Measurements from ENCODE around the gene PNMA6E.

- TF ChIP-seq CTCF (conservative IDR thresholded peaks at IDR 0.05; ENCODE audit: low read depth in 2 of 2), result no peak
- no peak for TF ChIP-seq POLR2AphosphoS5 (IDR thresholded peaks at IDR 0.05; ENCODE audit: low read depth)
- no peak for TF ChIP-seq ZNF462 (CRISPR knock-in tag; IDR thresholded peaks at IDR 0.05)
- no peak for TF ChIP-seq EZH2 (IDR thresholded peaks at IDR 0.05; ENCODE audit: low read depth, unreplicated experiment)
- no peak for TF ChIP-seq CREB1 (CRISPR knock-in tag; IDR thresholded peaks at IDR 0.05; ENCODE audit: low read depth)
- TF ChIP-seq JUNB (IDR thresholded peaks at IDR 0.05; ENCODE audit: unreplicated experiment), result no peak
These were observed 48.4 kb upstream of the PNMA6E start for GRCh38 chrX:153449368-153450113.
